HEK293 (cell line): ENCODE results near the gene GRM4.

Experiments used
- CTCF ChIA-PET: fragments of 350-600 bp; formaldehyde crosslinking; extraction: SDS; loops from one replicate; lab custom pipeline; 2021; ENCODE audit warnings: antibody characterized with exemption; lab: Yijun Ruan, JAX
- POLR2A ChIA-PET: fragments of 300-600 bp; formaldehyde crosslinking; extraction: SDS; loops from one replicate; lab custom pipeline; 2020; ENCODE audit warnings: antibody characterized with exemption, inconsistent platforms; lab: Yijun Ruan, JAX
- H3K27ac ChIP-seq: fragments of 200-500 bp; sonication (Bioruptor generic); 2 replicates; pipeline ENCODE4 v1.5.1; 2014; ENCODE audit warnings: low read depth, low read length, control low read depth, inconsistent platforms; ENCODE audit errors: extremely low read depth
- H3K36me3 ChIP-seq, 2 experiments: fragments of 200-500 bp in 1 of 2; sonication (Bioruptor generic) in 1 of 2; 1 replicate in 1 of 2; 2 replicates in 1 of 2; pipeline ENCODE4 v1.5.1; 2014 to 2017; ENCODE audit warnings: inconsistent platforms in 2 of 2, low read length in 2 of 2; ENCODE audit not compliant: control insufficient read depth in 2 of 2, insufficient read depth in 1 of 2
- H3K4me1 ChIP-seq: fragments of 200-500 bp; sonication (Bioruptor generic); 2 replicates; pipeline ENCODE4 v1.5.1; 2014; ENCODE audit warnings: mild to moderate bottlenecking, low read length, inconsistent platforms; ENCODE audit not compliant: control insufficient read depth, insufficient read depth
- H3K4me3 ChIP-seq: 2 replicates; pipeline ENCODE4 v1.5.1; 2011; ENCODE audit warnings: low read depth, mild to moderate bottlenecking, control low read depth, low read length, moderate library complexity
- H3K9me3 ChIP-seq: fragments of 200-500 bp; sonication (Bioruptor generic); 2 replicates; pipeline ENCODE4 v1.5.1; 2014; ENCODE audit warnings: low read depth, low read length, inconsistent platforms; ENCODE audit not compliant: control insufficient read depth, insufficient read depth
- BCL11A ChIP-seq: fragments of 450-650 bp; formaldehyde crosslinking; IDR thresholded peaks from 2 replicates; pipeline ENCODE4 v1.5.1; 2016; ENCODE audit warnings: low read depth, missing biosample characterization, missing genetic modification characterization
- EGR2 ChIP-seq: fragments of 450-650 bp; formaldehyde crosslinking; IDR thresholded peaks from 2 replicates; pipeline ENCODE4 v1.5.1; 2016; ENCODE audit warnings: low read depth, missing biosample characterization, missing genetic modification characterization
- GFI1B ChIP-seq: fragments of 450-650 bp; formaldehyde crosslinking; IDR thresholded peaks from 2 replicates; pipeline ENCODE4 v1.5.1; 2016; ENCODE audit warnings: missing biosample characterization, missing genetic modification characterization
- KLF1 ChIP-seq: fragments of 450-650 bp; formaldehyde crosslinking; IDR thresholded peaks from 2 replicates; pipeline ENCODE4 v1.5.1; 2016; ENCODE audit warnings: missing biosample characterization, missing genetic modification characterization
- OVOL3 ChIP-seq: fragments of 450-650 bp; formaldehyde crosslinking; IDR thresholded peaks from 2 replicates; pipeline ENCODE4 v1.5.1; 2016; ENCODE audit warnings: missing biosample characterization, missing genetic modification characterization
- PRDM2 ChIP-seq: fragments of 450-650 bp; formaldehyde crosslinking; IDR thresholded peaks from 2 replicates; pipeline ENCODE4 v1.5.1; 2016; ENCODE audit warnings: missing biosample characterization, missing genetic modification characterization, borderline replicate concordance
- SETDB1 ChIP-seq: IDR thresholded peaks from one replicate; pipeline ENCODE4 v1.6.1; 2017; ENCODE audit warnings: mild to moderate bottlenecking, low read length, moderate library complexity, mixed read lengths; ENCODE audit not compliant: insufficient read length
- WT1 ChIP-seq: fragments of 450-650 bp; formaldehyde crosslinking; IDR thresholded peaks from 2 replicates; pipeline ENCODE4 v1.5.1; 2016; ENCODE audit warnings: missing biosample characterization, missing genetic modification characterization
- ZFHX2 ChIP-seq: fragments of 450-650 bp; formaldehyde crosslinking; conservative IDR thresholded peaks from 2 replicates; pipeline ENCODE4 v1.5.1; 2016; ENCODE audit warnings: missing biosample characterization, missing genetic modification characterization
- ZIC2 ChIP-seq: fragments of 450-650 bp; formaldehyde crosslinking; IDR thresholded peaks from 2 replicates; pipeline ENCODE4 v1.5.1; 2016; ENCODE audit warnings: missing biosample characterization, missing genetic modification characterization
- ZNF121 ChIP-seq: fragments of 450-650 bp; formaldehyde crosslinking; IDR thresholded peaks from 2 replicates; pipeline ENCODE4 v1.5.1; 2016; ENCODE audit warnings: missing biosample characterization, missing genetic modification characterization
- ZNF169 ChIP-seq: fragments of 450-650 bp; formaldehyde crosslinking; IDR thresholded peaks from 2 replicates; pipeline ENCODE4 v1.5.1; 2016; ENCODE audit warnings: missing biosample characterization, missing genetic modification characterization
- ZNF174 ChIP-seq: fragments of 450-650 bp; formaldehyde crosslinking; IDR thresholded peaks from 2 replicates; pipeline ENCODE4 v1.5.0; 2017; ENCODE audit warnings: missing biosample characterization, mild to moderate bottlenecking, missing genetic modification characterization
- ZNF391 ChIP-seq: fragments of 450-650 bp; formaldehyde crosslinking; IDR thresholded peaks from 2 replicates; pipeline ENCODE4 v1.5.1; 2016; ENCODE audit warnings: low read depth, missing biosample characterization, missing genetic modification characterization, borderline replicate concordance
- ZNF544 ChIP-seq: fragments of 450-650 bp; formaldehyde crosslinking; IDR thresholded peaks from 2 replicates; pipeline ENCODE4 v1.5.0; 2017; ENCODE audit warnings: missing biosample characterization, missing genetic modification characterization
- ZNF549 ChIP-seq: fragments of 450-650 bp; IDR thresholded peaks from 2 replicates; pipeline ENCODE4 v1.5.1; 2018; ENCODE audit warnings: missing biosample characterization, missing genetic modification characterization, mild to moderate bottlenecking, inconsistent platforms, moderate library complexity
- ZNF677 ChIP-seq: fragments of 450-650 bp; IDR thresholded peaks from 2 replicates; pipeline ENCODE4 v1.5.0; 2018; ENCODE audit warnings: missing biosample characterization, mild to moderate bottlenecking, missing genetic modification characterization, moderate library complexity
- ZNF776 ChIP-seq: fragments of 450-650 bp; formaldehyde crosslinking; IDR thresholded peaks from 2 replicates; pipeline ENCODE4 v1.5.0; 2017; ENCODE audit warnings: missing biosample characterization, missing genetic modification characterization, borderline replicate concordance
- ZSCAN23 ChIP-seq: fragments of 450-650 bp; formaldehyde crosslinking; IDR thresholded peaks from 2 replicates; pipeline ENCODE4 v1.5.1; 2016; ENCODE audit warnings: missing biosample characterization, missing genetic modification characterization

The GRM4 gene

GRCh38 chr6:33978412-33979150, 167.3 kb downstream of the GRM4 start:
- ChIA-PET POLR2A (interaction anchor here (1.0 kb wide), 1 partner anchor 275 kb away, joined by 3 read pairs; no protein-coding TSS in a partner anchor), CTCF (interaction anchor here (0.9 to 1.7 kb wide), 5 partner anchors 11 to 207 kb away, joined by 3 to 11 read pairs (median 4); no protein-coding TSS in a partner anchor)
- no peak overlapping the region for H3K4me3 ChIP-seq
- TF ChIP-seq ZNF121 (tag by site-specific recombination) = no peak
- no peak for TF ChIP-seq GFI1B
- TF ChIP-seq ZNF174 (tag by site-specific recombination) = no peak
- no peak for TF ChIP-seq SETDB1
- TF ChIP-seq ZNF391 (tag by site-specific recombination) = no peak
- no peak for TF ChIP-seq ZNF169
- TF ChIP-seq ZIC2 (tag by site-specific recombination) = no peak
- TF ChIP-seq ZNF544 (tag by site-specific recombination) = no peak
- peak; percentile 90 for TF ChIP-seq EGR2 (tag by site-specific recombination)
- TF ChIP-seq KLF1 (tag by site-specific recombination) = peak; percentile 33; the same call in 1 of the 2 replicates
- TF ChIP-seq ZSCAN23 = no peak
- TF ChIP-seq BCL11A (tag by site-specific recombination) = no peak
- TF ChIP-seq PRDM2 (tag by site-specific recombination) = no peak
- peak; percentile 90 for TF ChIP-seq ZFHX2 (tag by site-specific recombination)
- no peak for TF ChIP-seq OVOL3 (tag by site-specific recombination)
- TF ChIP-seq ZNF776 (tag by site-specific recombination) = no peak
- TF ChIP-seq, all 188 proteins: peak for 3
- Histone ChIP-seq H3K4me1 (no peaks in the 10 kb centered on the region), H3K9me3 (no peaks in the 10 kb centered on the region), H3K36me3 (no peaks in the 10 kb centered on the region), H3K27ac (no peak overlapping the region)

GRCh38 chr6:33977606-33978411, 168.1 kb downstream of the GRM4 start:
- no peaks in the 10 kb centered on the region for H3K4me1 ChIP-seq
- H3K9me3 ChIP-seq = no peaks in the 10 kb centered on the region
- H3K36me3 ChIP-seq = no peaks in the 10 kb centered on the region
- ChIA-PET CTCF (interaction anchor here (1.7 kb wide), 1 partner anchor 19 kb away, joined by 11 read pairs; no protein-coding TSS in a partner anchor), POLR2A (no interaction called here)
- H3K4me3 ChIP-seq = no peak overlapping the region
- no peak for TF ChIP-seq WT1 (tag by site-specific recombination)
- TF ChIP-seq ZNF391 (tag by site-specific recombination) = no peak
- TF ChIP-seq ZNF549 (tag by site-specific recombination) = no peak
- TF ChIP-seq ZNF677 (tag by site-specific recombination) = no peak
- H3K27ac ChIP-seq = no peak overlapping the region
